HG03571 (cell line): ENCODE results near the gene SHKBP1.
"Not testable (repeated sequence)": the region's sequence is repeated elsewhere in the genome, so short reads cannot be mapped to it uniquely, and the experiment has no call there.

Experiments
- ATAC-seq: cut with Tn5 transposase; IDR thresholded peaks from one replicate; pipeline ENCODE4 v1.9.1; 2021; ENCODE audit not compliant: unreplicated experiment

The SHKBP1 gene

GRCh38 chr19:40612831-40613689 is 36.4 kb downstream of the SHKBP1 start:
- no peak for ATAC-seq

DNA sequence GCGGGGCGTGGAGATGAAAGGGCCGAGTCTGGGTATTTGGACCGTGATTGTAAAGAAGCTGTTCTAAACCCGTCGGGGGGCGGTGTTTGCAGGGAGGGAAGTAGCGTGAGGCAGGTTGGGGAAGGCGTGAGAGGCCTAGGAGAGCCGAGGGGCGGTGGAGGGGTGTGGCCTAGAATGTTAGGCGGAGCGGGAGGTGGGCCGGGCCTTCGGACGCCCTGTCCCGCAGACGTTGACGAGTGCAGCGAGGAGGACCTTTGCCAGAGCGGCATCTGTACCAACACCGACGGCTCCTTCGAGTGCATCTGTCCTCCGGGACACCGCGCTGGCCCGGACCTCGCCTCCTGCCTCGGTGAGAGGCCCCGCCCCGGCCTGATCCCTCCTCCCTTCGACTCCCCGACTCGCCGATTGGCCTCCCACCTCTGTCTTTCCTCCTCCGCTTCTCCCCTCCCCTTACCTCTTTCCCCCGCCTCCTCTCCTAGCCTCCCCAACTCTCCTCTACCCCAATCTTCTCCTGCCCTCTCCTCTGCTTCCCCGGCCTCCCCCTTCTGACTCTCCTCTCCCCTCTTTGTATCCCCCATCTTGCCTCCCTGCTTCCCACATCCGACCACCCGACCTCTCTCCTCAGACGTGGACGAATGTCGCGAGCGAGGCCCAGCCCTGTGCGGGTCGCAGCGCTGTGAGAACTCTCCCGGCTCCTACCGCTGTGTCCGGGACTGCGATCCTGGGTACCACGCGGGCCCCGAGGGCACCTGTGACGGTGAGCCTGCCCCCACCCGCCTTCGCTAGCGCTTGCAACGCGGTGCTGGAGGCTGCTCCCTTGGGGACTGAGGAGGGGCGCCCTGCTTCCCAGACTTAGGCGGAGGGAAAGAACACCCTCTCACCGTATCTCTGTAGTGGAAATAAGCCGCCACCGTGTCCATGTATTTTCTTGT is 37.3 kb downstream of the SHKBP1 start:
- peak; percentile 45 for ATAC-seq

DNA sequence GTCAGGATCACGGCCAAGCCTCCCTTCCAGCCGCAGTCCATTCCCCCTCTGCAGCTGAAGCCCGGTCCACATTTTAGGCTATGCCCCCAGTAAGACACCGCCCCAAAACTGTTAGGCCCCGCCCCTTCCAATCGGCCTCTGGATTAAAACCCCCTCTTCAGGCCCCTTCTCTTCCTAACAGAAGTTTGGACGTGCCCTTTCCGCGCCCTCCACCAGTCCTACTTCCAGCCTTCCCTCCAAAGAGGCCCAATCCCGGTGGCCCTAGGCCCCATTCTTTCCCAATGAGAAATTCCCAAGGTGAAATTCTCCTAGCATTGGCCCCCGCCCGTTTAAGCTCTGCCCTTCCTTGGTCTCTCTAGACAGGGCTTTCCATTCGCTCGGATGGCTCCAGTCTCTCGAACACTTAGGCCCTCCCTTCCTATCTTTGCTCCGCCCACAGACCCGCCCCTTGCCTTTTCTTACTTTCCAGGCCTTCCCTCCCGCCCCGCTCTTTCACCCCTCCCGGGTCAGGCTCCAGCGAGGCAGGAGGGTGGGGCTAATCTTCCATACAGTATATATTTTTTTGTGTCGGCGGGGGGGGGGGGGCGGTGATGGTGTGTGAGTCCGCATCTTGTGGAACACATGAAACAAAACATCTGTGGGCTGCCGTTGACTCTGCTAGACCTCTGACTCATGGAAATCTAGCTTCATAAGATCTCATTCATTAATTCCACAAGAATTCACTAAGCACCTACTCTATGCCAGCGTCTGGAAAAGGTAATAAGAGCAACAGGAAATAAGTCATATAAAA is 38.1 kb downstream of the SHKBP1 start:
- no peak for ATAC-seq

DNA sequence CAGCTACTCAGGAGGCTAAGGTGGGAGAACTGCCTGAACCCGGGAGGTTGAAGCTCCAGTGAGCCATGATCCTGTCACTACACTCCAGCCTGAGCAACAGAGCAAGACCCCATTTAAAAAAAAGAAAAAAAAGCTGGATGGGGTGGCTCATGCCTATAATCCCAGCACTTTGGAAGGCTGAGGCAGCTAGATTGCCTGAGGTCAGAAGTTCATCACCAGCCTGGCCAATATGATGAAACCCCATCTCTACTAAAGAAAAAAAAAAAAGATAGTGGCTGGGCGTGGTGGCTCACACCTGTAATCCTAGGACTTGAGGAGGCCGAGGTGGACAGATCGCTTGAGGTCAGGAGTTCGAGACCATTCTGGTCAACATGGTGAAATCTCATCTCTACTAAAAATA is 39.5 kb downstream of the SHKBP1 start:
- ATAC-seq = no peak

- no peak for ATAC-seq
Measured at GRCh38 chr19:40616941-40617340, 40.3 kb downstream of the SHKBP1 start.

GRCh38 chr19:40617961-40618360 is 41.3 kb downstream of the SHKBP1 start:
- no peak for ATAC-seq

- ATAC-seq = no peak
Measured at GRCh38 chr19:40619333-40620160, 42.9 kb downstream of the SHKBP1 start.

- ATAC-seq = no peak
Measured at GRCh38 chr19:40620161-40620485, 43.5 kb downstream of the SHKBP1 start.

GRCh38 chr19:40621283-40621682 is 44.6 kb downstream of the SHKBP1 start:
- no peak for ATAC-seq

GRCh38 chr19:40621966-40622772 is 45.5 kb downstream of the SHKBP1 start:
- ATAC-seq = no peak

DNA sequence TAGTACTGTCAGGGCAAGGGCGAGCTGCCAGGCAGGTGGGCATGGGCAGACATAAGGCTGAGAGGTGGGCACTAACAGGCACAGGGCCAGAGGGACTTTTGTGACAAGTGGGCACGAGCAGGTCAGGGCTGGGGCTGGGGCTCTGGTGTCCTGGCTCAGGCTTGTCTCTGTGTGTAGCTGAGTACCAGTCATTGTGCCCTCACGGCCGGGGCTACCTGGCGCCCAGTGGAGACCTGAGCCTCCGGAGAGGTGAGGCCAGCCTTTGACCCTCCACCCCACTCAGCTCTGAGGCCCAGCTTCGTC is 46.1 kb downstream of the SHKBP1 start:
- no peak for ATAC-seq

DNA sequence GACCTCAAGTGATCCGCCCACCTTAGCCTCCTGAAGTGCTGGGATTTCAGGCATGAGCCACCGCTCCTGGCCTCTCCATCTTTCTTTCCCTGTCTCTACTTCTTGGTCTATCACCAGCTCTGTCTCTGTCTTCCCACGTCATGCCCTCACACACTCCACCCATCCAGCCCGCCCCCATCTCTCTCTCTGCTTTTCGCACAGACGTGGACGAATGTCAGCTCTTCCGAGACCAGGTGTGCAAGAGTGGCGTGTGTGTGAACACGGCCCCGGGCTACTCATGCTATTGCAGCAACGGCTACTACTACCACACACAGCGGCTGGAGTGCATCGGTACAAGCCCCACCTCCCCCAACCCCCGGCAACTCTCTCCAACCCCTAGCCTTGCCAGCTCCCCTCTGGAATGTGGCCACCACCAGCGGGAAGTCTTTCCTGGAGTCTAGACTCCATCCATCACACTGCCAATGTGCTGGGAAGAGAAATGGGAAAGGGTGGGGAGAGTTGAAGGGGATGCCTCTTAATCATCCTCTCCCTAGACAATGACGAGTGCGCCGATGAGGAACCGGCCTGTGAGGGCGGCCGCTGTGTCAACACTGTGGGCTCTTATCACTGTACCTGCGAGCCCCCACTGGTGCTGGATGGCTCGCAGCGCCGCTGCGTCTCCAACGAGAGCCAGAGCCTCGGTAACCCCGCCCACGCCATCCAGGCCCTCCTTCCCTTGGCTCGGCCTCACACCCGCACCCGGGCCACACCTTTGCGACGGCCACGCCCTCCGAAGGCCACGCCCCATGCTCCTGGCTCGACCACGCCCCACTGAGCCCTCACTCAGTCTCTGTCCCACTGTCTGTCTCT is 47.0 kb downstream of the SHKBP1 start:
- ATAC-seq = no peak

- ATAC-seq = not testable (repeated sequence)
Measured at GRCh38 chr19:40624369-40625153, 47.9 kb downstream of the SHKBP1 start.

- ATAC-seq = no peak
Measured at GRCh38 chr19:40625406-40626120, 48.9 kb downstream of the SHKBP1 start.

DNA sequence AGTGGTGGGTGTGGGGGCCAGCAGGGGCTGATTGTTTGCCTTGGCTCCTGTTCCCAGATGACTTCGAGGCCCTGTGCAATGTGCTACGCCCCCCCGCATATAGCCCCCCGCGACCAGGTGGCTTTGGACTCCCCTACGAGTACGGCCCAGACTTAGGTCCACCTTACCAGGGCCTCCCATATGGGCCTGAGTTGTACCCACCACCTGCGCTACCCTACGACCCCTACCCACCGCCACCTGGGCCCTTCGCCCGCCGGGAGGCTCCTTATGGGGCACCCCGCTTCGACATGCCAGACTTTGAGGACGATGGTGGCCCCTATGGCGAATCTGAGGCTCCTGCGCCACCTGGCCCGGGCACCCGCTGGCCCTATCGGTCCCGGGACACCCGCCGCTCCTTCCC is 50.2 kb downstream of the SHKBP1 start:
- no peak for ATAC-seq

DNA sequence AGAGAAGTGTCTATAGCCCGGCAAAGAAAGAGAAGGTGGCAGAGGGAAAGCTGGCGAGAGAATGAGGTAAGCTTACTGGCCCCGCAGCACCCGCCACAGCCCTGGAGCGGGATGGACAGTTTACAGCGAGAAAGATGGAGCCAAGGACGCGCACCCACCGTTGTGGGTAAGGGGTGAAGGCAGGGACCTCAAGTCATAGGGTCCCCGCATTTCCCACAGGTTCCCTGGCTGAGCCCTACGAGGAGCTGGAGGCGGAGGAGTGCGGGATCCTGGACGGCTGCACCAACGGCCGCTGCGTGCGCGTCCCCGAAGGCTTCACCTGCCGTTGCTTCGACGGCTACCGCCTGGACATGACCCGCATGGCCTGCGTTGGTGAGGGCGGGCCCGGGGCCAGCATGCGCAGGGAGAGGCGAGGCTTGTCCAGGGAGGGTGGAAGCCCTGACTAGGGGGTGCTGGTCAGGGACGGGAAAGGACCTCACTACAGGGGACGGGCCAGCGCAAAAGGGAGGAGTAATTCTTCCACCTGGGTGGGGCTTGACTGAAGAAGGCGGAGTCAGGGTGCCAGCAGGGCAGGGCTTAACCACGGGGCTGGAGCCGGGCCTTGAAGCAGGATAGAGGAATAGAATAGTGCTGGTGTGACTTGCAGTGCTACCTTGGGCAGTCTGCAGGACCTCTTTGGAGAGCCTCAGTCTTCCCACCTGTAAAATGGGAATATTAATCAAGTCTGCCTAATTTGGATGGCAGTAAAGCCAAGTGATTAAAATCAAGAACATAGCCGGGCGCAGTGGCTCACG is 51.0 kb downstream of the SHKBP1 start:
- no peak for ATAC-seq

GRCh38 chr19:40629346-40629745 is 52.7 kb downstream of the SHKBP1 start:
- ATAC-seq = no peak
